SH-SY5Y (cell line): ENCODE data around the gene PSENEN.
A peak's percentile ranks its signal among the peaks of the same experiment; 100 is the strongest.

Experiments
- GATA2 ChIP-seq: IDR thresholded peaks from 2 replicates; pipeline ENCODE4 v1.6.1; 2011; ENCODE audit warnings: mild to moderate bottlenecking, low read depth, low read length
- GATA3 ChIP-seq: IDR thresholded peaks from 2 replicates; pipeline ENCODE4 v1.6.1; 2011; ENCODE audit warnings: low read depth, mild to moderate bottlenecking, low read length, moderate library complexity

PSENEN gene

GRCh38 chr19:35715355-35715809 lies 30.1 kb upstream of the PSENEN start:
- TF ChIP-seq GATA2 (no peak), GATA3 (no peak)

- TF ChIP-seq GATA2 = no peak
- no peak for TF ChIP-seq GATA3
Measured at GRCh38 chr19:35715981-35716800, 29.3 kb upstream of the PSENEN start.

GRCh38 chr19:35716801-35717664 lies 28.4 kb upstream of the PSENEN start:
- TF ChIP-seq GATA2 (0 out of 2 replicates have a peak, but pooled peaks have one; percentile 15), GATA3 (no peak)

GRCh38 chr19:35717665-35718344 lies 27.6 kb upstream of the PSENEN start, which contains the start of gene KMT2B:
Gene KMT2B, plus strand, starts transcription at chr19:35718003. Its CDS starts 16 bp downstream, at chr19:35718019.
- TF ChIP-seq GATA2 (no peak), GATA3 (no peak)

- TF ChIP-seq GATA3 (no peak), GATA2 (no peak)
Measured at GRCh38 chr19:35718345-35719041, 27.0 kb upstream of the PSENEN start.

GRCh38 chr19:35719402-35720162 lies 25.9 kb upstream of the PSENEN start:
- TF ChIP-seq GATA2 = no peak
- TF ChIP-seq GATA3 = no peak

GRCh38 chr19:35720163-35720524 lies 25.3 kb upstream of the PSENEN start:
- TF ChIP-seq GATA3 (no peak), GATA2 (no peak)

GRCh38 chr19:35720648-35721047 lies 24.8 kb upstream of the PSENEN start:
- TF ChIP-seq GATA3 = no peak
- no peak for TF ChIP-seq GATA2

- no peak for TF ChIP-seq GATA2
- TF ChIP-seq GATA3 = no peak
Measured at GRCh38 chr19:35721374-35721773, 24.1 kb upstream of the PSENEN start.

- no peak for TF ChIP-seq GATA3
- no peak for TF ChIP-seq GATA2
Measured at GRCh38 chr19:35722461-35722860, 23.0 kb upstream of the PSENEN start.

GRCh38 chr19:35722897-35723296 lies 22.6 kb upstream of the PSENEN start:
- TF ChIP-seq GATA2 = no peak

- no peak for TF ChIP-seq GATA3
- TF ChIP-seq GATA2 = no peak
Measured at GRCh38 chr19:35723671-35724070, 21.8 kb upstream of the PSENEN start.

- no peak for TF ChIP-seq GATA2
Measured at GRCh38 chr19:35724560-35724959, 20.9 kb upstream of the PSENEN start.
